Suprapubic skin (tissue), 4 donors: ENCODE data around the gene CCDC190.
"Not testable (repeated sequence)": the region's sequence is repeated elsewhere in the genome, so short reads cannot be mapped to it uniquely, and the experiment has no call there.

Experiments
- CTCF ChIP-seq, 2 donors: fragments of 200-600 bp in 1 of 2; fragments of 450-650 bp in 1 of 2; sonication (generic) in 1 of 2; IDR thresholded peaks; one replicate each; pipeline ENCODE4 v1.5.1; 2016 to 2019; ENCODE audit warnings: antibody characterized with exemption in 2 of 2, mild to moderate bottlenecking in 1 of 2, moderate library complexity in 1 of 2
- EP300 ChIP-seq: sonication (generic); formaldehyde crosslinking; IDR thresholded peaks from one replicate; pipeline ENCODE4 v1.6.1; 2017; ENCODE audit warnings: antibody characterized with exemption
- POLR2A ChIP-seq, 2 donors: fragments of 450-650 bp; IDR thresholded peaks; one replicate each; pipeline ENCODE4 v1.6.1; 2017; ENCODE audit warnings: antibody characterized with exemption in 2 of 2, mild to moderate bottlenecking in 2 of 2, moderate library complexity in 2 of 2
- POLR2AphosphoS5 ChIP-seq, 3 donors: sonication (generic); formaldehyde crosslinking; IDR thresholded peaks; one replicate each; pipeline ENCODE4 v1.6.1; 2017; ENCODE audit warnings: antibody characterized with exemption in 3 of 3

- not testable (repeated sequence) for TF ChIP-seq CTCF (IDR thresholded peaks at IDR 0.05); EP300; POLR2A (IDR thresholded peaks at IDR 0.05); POLR2AphosphoS5 (IDR thresholded peaks at IDR 0.05)
Measured at GRCh38 chr1:162871417-162871816, 10.4 kb upstream of the CCDC190 start.
